WI38 (cell line): Measurements from ENCODE around the gene FLII.

Experiments
- H3K4me3 ChIP-seq: 2 replicates; pipeline ENCODE4 v1.5.1; 2011; ENCODE audit warnings: low read depth, mild to moderate bottlenecking, control low read depth, low read length
- TF ChIP-seq, protein P1 (sequence below): IDR thresholded peaks from 2 replicates; pipeline ENCODE4 v1.5.1; 2012; ENCODE audit warnings: low read depth, mild to moderate bottlenecking, control low read depth, low read length

Gene FLII

DNA sequence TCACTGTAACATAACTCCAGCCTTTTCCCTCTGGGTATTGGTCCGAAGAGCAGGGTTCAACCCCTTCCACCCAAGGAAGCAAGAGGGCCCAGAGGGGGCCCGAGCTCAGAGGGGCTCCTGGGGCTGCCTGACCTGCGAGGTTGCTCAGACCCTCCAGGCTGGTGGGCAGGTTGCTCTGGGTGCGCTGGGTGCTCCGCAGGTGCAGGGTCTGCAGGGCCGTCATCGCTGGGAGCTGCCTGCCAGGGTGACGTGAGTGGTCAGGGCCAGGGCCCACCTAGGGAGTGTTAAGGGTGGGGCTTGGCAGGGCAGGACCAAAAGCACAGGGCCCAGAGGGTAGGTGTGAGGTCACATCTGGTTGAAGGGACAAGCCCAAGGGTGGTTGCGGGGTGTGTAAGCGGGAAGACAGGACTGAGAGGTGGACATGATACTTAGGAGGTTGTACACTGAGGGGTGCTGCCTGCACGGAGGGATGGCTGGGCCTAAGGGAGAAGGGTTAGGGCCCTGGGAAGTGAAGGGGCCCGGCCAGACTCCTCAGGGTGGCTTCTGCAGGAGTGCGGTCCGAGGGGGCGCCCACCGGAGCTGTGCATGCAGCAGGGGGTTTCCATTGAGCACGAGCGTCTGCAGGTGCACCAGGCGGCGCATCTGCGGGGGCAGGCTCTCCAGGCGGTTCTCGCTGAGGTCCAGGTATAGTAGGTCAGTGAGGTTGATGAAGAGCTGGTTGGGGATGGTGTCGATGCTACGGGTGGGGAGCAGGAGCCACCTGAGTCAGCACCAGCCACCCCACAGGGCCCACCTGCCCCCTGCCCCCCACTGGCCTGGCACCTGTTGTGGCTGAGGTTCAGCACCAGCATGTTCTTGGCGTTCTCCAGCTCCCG is 4.4 kb downstream of the FLII start:
- TF ChIP-seq, protein P1, sequence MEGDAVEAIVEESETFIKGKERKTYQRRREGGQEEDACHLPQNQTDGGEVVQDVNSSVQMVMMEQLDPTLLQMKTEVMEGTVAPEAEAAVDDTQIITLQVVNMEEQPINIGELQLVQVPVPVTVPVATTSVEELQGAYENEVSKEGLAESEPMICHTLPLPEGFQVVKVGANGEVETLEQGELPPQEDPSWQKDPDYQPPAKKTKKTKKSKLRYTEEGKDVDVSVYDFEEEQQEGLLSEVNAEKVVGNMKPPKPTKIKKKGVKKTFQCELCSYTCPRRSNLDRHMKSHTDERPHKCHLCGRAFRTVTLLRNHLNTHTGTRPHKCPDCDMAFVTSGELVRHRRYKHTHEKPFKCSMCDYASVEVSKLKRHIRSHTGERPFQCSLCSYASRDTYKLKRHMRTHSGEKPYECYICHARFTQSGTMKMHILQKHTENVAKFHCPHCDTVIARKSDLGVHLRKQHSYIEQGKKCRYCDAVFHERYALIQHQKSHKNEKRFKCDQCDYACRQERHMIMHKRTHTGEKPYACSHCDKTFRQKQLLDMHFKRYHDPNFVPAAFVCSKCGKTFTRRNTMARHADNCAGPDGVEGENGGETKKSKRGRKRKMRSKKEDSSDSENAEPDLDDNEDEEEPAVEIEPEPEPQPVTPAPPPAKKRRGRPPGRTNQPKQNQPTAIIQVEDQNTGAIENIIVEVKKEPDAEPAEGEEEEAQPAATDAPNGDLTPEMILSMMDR, result no peak
- no peak overlapping the region for H3K4me3 ChIP-seq

DNA sequence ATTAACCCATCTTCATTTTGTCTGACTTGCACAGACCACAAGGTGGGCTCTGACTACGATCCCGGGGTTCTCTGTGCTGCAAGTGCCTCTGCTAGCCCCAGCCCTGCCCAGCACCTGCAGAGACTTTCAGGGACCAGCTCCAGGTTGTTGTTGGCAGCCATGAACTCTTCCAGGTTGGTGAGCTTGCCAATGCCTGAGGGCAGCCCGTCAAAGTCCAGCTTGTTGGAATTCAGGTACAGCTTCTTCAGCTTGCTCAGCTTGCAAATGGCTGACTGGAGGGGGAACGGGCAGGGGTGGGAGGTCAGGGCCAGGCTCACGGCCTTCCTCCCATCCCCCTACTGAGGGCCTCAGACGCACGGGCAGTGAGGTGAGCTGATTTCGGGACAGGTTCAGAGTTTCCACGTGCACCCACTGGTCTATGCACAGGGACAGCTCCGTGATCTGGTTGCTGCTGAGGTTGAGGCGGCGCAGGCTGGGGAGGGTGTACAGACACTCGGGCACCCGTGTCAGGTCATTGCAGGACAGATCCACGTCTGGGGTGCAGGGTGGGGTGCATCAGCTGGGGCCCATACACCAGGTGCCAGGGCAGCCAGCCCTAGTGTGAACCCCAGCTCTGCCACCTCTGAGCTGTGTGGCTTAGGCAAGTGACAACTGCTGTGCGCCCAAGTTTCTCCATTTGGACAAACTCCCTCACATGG is 5.2 kb downstream of the FLII start:
- no peak overlapping the region for H3K4me3 ChIP-seq
- TF ChIP-seq, protein P1, result no peak

DNA sequence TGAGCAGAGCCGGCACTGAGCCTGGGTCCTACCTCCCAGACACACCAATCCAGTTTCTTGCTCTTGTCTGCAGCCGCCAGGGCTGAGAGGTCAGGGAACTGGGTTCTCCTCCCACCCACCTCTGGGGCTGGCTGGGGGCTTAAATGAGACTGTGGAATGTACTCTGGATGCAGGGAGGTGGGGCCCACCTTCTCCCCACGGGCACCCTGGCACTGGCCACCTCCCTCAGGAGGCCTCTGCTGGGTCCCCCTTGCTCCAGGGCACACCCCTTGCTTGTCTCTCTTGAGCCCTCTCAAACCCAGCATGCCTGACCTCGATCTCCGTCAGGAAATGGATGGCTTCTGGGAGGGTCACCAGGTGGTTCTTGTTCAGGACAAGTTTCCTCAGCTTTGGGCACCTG is 6.4 kb downstream of the FLII start:
- TF ChIP-seq, protein P1, result no peak
- H3K4me3 ChIP-seq, result no peak overlapping the region

DNA sequence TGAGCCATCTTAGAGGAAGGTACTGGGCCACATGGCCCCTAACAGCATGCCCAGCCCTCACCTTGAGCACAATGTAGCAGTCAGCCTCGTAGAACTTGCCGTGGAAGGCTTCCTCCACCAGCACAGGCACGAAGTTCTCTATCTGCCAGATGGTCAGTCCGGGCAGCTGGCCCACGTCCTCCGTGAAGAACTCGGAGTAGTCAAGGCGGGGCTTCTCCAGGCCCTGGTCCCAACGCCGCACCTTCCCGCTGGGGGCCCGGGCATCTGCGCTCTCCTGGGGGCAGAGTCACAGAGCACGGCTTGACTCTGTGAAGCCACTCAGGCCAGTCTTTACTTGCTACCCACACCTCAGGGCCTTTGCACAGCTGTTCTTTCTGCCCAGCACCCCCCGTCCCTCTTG is 7.3 kb downstream of the FLII start:
- no peak overlapping the region for H3K4me3 ChIP-seq
- TF ChIP-seq, protein P1, result no peak

DNA sequence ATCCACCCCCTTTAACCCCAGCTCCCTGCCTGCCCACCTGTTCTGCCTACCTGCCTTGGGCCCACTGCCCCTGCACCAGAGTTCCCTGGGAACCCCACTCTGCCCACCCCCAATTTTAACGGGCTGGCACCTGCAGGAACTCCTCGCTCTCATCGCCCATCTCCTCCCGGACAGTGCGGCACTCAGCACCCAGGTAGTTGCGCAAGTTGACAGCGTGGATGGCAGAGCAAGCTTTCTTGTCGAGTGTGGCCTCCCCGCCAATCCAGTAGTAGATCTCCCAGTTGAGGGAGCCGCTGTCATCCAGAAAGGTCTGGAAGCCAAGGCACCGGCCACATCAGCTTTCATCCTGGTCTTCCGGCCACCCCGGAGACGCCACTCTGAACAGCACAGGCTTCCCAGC is 7.8 kb downstream of the FLII start:
- TF ChIP-seq, protein P1, result no peak
- H3K4me3 ChIP-seq, result no peak overlapping the region

DNA sequence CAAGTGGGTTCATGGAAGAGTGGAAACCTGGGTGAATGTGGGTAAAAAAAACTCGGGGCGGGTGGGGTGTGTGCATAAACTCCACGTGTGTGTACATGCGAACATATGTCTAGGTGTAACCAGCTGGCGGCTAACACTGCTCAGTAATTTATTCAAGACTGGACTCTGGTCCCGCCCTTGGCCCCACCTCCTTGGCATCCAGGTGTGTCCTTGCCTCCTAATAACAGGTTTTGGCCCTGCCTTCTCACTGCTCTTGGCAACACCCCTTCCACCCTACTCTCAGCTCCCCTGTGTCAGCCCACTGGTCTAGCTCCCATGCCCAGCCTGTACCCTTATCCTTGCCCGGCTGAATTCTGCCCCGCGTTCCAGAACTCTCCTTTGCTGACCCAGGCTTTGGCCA is 8.3 kb downstream of the FLII start:
- TF ChIP-seq, protein P1, result no peak
- no peak overlapping the region for H3K4me3 ChIP-seq

DNA sequence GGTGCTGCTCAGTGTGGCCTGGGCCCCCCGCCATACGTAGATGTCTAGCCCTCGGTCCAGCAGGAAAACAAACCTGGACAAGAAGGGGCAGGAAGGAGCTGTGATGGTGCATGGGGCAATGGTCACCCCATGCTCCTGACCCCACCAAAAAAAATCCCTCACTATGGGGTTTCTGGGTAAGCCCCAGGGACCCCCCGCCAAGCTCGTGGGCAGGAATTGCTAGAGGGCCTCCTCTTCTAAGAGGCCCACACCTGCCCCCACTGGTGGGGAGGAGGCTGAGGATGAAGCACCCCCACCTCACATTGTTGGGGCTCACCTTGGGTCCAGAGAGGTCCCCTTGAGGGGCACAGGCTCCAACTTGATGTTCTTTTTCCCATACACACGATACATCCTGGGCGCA is 9.7 kb downstream of the FLII start:
- no peak overlapping the region for H3K4me3 ChIP-seq
- TF ChIP-seq, protein P1, result no peak
